Endometrium (tissue), 2 donors: ENCODE measurements around the gene LZTS2.

ENCODE experiments used
- FAIRE-seq: peaks from 2 replicates; lab custom pipeline; 2012; peaks lifted over from hg19 to GRCh38; lab: Jason Lieb, UNC
- donor health status: control.
- donor health status: control.

LZTS2 gene

DNA sequence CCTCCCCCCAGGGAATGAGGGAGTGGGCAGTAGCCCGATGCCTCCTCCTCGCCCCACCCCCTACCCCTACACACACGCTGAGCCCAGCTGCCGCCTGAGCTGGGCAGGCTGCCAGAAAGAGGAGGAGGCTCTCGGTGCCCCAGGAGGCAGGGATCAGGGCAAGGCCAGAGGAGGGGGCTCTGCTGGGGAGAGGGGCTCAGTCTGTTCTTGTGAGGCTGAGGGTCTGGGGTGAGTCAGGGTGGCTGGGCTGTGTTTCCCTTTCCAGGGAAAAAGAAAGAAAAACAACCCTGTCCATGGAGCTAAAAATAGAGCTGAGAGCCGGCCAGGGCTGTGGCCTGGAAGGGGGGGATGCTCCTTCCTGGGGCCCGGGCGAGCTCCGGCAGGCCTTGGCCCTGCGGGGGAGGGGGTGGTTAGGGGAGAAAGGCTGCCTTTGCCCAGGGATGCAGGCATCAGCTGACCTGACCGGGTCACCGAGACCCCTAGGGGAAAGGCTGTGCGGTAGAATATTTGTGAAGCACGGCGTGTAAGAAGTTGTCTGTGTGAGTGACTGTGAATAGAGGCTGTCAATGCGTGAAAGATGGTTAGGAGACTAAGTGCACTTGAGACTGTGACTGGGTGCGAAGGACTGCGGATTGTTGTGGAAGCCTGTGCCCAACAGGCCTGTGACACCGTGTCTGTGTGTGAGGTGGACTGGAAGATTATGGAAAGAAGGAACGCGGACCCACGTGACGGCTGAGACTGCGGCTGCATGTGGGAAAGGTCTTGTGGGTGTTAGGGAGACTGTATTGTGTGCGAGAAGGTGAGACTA, 1.2 kb upstream of the LZTS2 start:
- FAIRE-seq, result no peak

DNA sequence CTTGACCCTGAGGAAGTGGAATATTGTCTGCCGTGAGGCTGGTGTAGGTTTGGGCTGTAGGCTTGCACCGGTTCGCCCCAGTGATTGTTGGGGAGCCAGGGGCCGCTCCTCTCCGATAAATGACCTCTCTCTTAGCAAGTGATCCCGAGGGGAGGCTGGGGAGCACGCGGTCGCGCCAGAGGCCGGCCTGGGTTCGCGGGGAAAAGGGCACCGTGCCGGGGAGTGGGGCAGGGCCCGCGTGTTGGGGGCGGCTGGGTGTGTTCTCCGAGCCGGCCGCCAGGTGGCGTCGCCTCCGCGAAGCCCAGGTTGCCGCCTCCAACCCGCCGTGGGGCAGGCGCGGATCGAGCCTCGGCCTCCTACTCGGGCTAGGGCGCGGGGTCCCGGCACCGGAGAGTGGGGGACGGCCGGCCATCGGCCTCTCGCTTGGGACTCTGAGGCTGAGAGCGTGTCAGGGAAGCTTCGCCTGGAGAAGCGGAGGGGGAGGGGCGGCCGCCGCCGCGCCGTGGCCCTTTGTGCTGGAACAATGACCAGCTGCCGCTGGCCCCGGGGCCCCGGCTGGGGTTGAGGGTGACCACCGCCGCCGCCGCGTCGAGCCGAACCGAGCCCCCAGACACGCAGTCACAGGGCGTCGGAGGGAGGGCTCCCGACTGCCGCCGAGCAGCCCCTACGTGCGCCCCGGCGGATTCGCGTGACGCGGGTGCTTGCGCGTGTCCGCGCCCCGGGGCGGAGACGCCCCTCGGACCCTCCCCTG, 442 bp upstream of the LZTS2 start:
- no peak for FAIRE-seq

DNA sequence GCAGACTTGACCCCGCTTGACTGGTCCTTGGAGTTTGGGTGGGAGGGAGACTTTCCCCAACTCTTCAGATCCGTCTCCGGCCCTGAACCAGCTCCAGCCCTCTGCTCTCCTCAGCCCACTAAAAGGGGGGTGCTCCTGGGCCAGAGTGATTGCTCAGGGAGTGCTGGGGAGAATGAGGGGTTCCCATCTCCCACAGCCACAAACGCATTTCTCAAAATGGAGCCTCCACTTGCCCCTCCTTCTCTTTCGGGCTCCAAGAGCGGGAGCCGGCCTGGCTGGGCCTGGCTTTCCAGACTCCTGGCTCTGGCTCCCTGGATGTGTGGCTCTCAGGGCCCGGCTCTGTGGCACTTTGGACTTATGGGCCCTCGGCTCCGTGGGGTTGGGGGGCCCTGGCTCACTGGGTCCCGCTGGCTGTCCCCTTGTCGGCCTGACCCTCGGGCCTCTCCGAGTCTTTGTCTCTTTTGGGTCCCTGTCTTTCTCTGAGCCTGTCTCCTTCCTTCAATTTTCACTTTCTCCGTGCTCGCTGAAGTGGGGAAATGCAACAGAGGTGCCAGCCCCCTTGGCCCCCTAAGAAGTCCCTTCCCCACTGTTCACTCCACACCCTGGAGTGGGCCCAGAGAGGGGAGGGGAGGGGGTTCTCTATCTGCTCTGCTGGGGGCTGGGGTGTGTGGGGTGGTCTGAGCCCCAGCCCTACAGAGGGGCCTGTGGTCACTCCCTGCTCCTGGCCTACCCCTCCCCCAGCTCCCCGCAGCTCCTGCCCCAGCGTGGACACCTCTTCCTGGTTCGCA, 713 bp downstream of the LZTS2 start:
- FAIRE-seq, result no peak

DNA sequence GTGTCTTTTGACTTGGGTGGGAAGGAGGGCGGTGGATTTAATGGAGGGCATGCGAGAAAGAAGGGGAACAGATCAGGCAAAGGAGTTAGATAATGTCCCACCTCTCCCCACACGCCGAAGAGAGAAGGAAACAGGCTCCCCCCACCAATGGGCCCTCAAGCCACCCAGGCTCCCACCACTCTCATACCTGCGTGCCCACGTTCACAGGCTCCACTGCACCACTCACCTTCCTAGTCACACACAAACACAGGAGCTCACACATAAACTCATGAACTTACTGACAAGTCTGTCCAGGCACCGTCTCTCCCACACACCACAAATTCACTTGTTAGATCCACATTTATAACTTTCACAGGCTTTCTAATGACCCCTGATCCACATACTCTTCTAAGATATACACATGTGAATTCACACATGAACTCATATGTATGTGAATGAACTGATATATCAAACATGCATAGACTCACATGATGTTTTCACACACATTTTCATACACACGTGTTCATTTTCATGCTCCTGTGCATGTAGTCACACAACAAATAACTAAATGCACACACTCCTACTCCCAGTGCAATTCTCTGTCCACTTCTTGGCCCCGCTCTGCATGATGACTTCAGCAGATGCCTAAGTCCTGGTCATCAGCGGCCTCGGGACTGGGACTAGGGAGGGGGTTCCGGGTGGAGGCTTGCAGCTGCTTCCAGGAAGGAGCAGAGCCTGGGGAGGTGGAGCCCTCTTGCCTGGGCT, 1.5 kb downstream of the LZTS2 start:
- FAIRE-seq, result peak; percentile 66

DNA sequence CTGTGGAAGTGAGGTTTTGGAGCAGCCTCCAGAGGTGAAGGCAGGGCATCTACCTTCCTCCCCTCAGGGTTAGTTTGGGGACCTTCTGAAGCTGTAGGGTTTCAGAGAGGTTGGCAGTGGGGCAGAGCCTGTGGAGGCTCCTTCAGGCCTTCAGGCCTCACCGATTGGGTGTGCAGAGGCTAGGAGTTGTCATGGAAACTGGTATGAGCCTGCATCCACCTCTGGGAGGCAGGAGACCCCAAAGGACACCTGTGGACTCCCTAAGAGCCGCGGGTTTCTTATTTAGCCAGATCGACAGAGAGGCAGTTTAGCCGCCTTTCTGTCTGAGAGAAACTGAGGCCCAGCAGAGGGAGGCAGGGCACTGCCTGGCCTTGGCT, 2.0 kb downstream of the LZTS2 start:
- no peak for FAIRE-seq

DNA sequence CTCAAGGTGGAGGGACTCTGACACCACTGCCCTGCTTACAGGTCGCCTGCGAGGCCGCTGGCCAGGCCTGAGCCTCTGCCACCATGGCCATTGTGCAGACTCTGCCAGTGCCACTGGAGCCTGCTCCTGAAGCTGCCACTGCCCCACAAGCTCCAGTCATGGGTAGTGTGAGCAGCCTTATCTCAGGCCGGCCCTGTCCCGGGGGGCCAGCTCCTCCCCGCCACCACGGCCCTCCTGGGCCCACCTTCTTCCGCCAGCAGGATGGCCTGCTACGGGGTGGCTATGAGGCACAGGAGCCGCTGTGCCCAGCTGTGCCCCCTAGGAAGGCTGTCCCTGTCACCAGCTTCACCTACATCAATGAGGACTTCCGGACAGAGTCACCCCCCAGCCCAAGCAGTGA, 2.8 kb downstream of the LZTS2 start:
- FAIRE-seq, result no peak

DNA sequence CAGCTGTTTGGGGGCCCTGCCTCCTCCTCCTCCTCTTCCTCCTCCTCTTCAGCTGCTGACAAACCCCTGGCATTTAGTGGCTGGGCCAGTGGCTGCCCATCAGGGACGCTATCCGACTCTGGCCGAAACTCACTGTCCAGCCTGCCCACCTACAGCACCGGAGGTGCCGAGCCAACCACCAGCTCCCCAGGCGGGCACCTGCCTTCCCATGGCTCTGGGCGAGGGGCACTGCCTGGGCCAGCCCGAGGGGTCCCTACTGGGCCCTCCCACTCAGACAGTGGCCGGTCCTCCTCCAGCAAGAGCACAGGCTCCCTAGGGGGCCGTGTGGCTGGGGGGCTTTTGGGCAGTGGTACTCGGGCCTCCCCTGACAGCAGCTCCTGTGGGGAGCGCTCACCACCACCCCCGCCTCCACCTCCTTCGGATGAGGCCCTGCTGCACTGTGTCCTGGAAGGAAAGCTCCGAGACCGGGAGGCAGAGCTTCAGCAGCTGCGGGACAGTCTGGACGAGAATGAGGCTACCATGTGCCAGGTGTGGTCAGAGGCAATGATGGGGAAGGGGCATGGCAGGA, 4.1 kb downstream of the LZTS2 start:
- FAIRE-seq, result no peak

DNA sequence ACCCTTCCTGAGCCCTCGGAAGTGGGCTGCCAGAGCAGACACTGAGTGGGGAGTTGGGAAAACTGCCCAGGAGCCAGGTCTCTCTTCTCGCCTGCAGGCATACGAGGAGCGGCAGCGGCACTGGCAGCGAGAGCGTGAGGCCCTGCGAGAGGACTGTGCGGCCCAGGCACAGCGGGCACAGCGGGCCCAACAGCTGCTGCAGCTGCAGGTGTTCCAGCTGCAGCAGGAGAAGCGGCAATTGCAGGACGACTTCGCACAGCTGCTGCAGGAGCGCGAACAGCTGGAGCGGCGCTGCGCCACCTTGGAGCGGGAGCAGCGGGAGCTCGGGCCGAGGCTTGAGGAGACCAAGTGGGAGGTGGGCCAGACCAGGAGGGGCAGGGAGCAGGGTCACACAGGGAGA, 5.8 kb downstream of the LZTS2 start:
- no peak for FAIRE-seq

DNA sequence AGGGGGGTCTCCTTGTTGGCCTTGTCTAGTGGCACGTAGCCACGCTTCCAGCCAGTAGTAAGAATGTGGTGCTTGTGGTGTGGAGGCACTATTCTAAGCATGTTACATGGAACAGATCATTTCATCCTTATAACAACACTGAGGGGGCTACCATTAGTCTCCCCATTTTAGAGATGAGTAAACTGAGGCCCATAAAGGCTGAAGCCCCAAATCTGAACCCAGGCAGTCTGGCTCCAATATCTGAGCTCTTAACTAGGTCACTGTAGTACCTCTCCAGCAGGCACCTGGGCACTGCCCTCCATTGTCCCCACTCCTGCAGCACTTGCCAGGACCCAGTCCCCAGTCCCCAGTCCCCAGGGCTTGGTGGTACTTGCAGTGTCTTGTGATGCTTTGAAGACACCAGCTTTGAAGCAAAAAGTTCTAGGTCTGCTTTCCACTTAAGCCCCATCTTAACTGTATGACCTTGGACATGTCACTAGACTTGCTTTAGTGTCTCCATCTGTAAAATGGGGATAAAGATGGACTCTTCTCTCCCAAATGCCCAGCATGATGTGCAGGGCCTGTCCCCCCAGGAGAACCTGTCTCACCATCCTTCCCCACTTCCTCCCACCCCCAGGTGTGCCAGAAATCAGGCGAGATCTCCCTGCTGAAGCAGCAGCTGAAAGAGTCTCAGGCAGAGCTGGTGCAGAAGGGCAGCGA, 6.4 kb downstream of the LZTS2 start:
- FAIRE-seq, result no peak

DNA sequence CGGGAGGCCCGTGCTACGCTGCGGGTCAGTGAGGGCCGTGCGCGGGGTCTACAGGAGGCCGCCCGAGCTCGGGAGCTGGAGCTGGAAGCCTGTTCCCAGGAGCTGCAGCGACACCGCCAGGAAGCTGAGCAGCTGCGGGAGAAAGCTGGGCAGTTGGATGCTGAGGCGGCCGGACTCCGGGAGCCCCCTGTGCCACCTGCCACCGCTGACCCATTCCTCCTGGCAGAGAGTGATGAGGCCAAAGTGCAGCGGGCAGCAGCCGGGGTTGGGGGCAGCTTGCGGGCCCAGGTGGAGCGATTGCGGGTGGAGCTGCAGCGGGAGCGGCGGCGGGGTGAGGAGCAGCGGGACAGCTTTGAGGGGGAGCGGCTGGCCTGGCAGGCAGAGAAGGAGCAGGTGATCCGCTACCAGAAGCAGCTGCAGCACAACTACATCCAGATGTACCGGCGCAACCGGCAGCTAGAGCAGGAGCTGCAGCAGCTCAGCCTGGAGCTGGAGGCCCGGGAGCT, 7.0 kb downstream of the LZTS2 start:
- FAIRE-seq, result no peak

DNA sequence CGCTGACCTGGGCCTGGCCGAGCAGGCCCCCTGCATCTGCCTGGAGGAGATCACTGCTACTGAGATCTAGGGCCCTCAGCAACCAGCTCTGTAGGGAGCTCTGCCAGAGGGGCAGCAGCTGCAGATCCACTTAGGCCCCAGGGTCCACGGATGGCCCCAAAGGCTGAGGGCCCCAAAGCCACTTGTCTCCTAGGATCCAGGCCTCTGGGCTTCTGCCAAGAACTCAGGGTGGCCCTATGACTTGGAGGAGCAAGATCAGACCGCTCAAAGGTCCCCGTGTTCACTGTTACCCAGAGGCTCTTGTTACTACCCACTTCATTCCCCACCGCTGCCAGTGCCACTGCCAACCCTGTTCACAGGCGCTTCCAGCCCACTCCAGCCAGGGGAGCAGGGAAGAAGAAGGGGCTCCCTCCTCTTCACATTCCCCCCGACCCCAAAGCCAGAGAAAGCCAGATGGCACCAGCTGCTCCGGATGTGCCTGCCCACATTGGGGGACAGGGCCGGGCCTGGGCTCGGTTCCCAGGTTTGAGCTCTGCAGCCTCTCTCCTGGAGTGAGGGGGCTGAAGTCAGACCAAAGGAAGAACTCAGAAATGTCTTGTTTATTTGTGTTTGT, 7.6 kb downstream of the LZTS2 start:
- no peak for FAIRE-seq

DNA sequence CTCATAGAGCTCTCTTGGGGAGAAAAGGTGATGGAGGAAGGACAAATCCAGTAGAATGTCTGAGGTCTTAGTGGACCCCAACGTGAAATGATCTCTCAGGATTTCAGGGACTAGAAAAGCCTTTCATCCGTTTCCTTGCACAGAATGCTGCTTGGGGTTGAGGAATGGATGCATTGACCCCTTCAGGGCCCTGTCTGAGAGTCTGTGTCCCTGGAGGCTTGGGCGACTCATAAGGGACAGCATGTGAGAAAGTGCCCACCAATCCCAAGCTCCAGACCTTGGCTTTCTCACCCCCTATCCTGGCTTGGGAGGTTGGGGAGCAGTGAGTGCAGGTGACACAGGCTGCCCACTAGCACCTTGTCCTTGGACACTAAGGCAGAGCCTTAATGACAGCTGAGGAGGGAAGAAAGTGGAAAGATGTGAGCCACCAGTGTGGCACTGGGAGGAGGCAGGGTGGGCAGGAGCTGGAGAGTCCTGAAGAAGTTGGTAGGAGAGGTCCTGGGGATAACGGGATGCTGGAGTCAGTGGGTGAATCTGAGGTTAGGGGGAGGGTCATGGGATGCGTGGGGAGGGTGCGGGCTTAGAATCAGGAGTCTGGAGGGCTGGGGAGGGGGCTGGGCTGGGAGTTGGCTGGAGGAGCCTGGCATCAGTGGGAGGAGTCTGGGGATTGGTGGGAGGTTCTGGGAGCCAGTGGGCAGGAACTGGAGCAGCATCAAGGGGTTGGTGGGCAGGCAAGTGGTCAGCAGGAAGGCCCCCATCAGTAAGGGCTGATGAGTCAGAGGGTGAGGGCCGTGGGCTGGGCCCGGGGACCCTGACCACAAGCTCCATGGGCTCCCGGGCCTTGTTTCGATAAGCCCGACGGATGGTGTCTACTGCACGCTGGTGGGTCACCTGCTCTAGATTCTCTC, 8.6 kb downstream of the LZTS2 start:
- no peak for FAIRE-seq

DNA sequence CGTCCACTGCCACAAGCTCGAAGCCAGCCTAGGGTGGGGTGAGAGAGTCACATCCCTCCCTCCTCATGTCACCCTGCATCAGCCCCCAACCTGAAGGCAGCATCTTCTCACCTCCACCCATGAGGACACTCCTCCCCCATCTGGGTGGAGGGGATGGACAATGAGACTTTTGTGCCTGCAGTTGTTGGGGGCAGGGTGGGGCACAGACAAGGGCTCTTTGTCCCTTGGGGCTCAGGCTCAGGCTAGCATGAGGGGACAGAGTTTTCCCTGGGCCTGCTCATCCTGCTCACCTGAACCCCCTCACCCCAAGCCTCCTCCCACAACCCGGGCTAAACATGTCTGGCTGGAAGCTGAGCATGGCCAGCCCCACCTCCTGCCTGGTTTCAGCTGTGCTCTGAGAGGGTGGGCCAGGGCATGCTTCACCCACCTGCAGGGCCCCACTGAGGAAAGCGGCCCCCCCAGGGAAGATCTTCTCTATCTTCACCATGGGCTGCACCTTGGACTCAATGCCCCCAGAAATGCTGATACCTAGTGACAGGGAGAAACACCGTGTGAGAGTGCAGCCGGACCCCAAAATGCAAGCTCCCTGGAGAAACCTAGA, 9.3 kb downstream of the LZTS2 start:
- no peak for FAIRE-seq

DNA sequence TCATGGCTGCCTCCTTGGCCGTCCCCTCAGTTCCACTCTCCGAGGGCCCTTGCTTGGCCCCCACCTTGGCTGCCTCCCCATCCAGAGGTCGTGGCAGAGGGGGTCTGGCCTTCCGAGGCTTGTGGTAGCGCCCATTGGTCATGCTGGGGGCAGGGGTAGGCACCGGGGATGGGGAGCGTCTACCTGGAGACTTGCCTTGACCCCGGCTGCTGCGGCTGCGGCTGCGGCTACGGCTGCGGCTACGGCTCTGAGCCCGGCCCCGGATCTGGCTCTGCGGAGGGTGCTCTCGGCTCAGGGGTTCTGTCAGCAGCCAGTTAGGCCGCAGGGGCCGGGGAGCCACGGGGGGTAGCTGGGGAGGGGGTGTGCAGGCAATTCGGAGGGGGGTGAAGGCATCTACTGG, 10.7 kb downstream of the LZTS2 start:
- FAIRE-seq, result no peak

DNA sequence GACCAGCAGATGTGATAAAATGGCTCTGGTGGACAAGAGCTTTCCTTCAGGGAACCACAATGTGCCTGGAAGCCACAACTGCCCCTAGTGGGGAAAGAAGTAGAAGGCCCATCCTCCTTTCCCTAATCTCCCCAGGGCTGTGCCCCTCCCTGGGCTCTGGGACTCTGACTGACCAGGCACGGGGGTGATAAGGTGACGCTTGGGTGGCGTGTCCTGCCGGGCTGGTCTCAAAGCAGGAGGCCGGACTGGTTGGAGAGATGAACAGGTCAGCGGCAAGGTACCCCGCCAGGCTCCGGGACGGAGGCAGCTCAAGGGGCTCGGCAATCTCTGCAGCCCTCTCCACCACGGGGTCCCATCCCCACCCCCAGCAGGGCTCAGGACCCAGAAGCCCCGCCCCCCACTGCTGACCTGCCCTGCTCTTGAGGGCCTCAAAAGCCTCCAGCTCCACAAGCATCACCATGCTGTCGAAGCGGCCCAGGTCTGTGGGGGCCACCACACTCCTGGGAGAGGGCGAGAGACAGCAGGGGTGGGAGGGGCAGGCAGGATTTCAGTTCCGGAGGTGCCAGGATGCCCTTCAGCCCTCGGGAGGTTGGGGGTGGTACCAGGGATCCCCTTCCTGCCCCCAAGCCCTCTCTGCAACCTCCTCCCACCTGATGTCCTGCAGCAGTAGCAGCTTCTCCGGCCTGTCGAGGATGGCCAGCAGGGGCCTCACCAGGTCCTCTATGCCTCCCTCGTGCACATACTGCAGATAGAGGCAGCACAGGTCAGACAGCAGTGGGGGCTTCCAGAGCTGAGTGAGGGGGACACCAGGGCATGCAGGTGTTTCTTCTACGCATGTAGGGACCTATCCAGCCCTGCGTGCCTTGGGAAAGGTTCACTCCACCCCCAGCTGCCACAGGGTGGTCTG, 12.2 kb downstream of the LZTS2 start:
- FAIRE-seq, result no peak

DNA sequence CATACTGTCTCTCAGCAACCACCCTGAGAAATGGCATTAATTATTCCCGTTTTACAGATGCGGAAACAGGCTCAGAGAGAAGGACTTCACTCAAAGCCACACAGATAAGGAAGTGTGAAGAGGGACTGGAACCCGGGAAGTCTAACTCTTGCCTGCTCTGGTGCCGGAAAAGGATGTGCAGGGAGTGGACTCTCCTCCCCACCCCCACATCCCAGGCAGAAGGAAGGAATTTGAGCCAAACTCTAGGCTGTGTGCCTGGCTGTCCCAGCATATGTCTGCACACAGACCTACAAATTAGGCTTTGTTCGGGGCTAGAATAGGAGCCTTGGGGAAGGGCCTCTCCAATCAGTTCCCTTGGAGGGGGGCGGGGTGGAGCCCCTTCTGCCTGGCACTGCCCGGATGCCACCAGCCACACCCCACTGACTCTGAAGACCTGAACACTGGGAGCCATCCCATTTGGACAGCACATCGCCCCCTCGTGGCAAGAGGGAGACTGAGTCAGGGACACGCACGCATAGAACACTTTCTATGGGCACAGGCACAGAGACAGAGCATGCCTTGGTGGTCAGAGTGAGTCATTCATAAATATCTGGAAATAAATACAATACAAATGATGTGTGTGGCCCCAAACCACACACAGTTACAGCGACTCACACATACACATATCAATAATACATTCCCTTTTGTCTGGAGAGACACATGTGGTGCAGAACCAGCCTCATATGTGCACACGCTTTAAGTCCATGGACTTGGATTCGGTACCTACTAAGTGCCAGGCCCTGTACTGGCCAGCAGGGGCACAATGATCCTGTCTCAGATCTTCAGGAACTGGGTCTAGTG, 13.1 kb downstream of the LZTS2 start:
- peak; percentile 18 for FAIRE-seq

DNA sequence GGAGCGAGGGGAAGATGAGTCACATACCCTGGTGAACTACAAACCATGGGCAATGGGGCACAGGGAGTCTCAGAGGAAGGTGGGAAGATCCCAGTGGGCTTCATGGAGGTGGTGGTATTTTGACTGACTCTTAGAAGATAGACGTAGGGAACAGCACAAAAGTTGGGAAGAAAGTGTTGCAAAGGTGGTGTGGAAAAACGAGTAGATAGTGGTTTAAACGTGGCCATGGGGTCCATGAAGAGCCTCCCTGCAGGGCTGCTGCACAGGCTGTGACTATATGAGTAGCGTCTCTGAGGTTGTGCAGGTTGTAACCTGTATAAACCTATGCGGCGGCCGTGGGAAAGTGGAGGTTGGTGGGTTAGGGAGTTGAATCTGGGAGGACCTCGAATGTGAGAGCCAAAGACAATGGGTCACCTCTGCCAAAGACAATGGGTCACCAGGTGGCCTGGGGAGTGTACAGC, 13.8 kb downstream of the LZTS2 start:
- no peak for FAIRE-seq
